Measurements from ENCODE around the gene ZNF775.
"Not testable (repeated sequence)": the region's sequence is repeated elsewhere in the genome, so short reads cannot be mapped to it uniquely, and the experiment has no call there.

The ZNF775 gene

GRCh38 chr7:150383710-150384397 is 4.7 kb downstream of the ZNF775 start:
- DNase-seq: no peak

- DNase-seq: no peak
Observed at GRCh38 chr7:150384406-150385301, 5.5 kb downstream of the ZNF775 start.

- no peak for DNase-seq
Observed at GRCh38 chr7:150385302-150385723, 6.2 kb downstream of the ZNF775 start.

DNA sequence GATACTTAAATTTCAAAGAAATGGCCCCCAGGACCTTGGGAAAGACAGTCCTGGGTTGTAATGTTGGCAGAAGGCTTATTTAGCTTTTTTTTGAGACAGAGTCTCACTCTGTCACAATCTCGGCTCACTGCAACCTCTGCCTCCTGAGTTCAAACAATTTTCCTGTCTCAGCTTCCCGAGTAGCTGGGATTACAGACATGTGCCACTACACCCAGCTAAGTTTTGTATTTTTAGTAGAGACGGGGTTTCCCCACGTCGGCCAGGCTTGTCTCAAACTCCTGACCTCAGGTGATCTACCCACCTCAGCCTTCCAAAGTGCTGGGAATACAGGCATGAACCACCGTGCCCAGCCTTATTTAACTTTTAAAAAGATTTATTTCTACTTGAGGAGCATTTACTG is 6.8 kb downstream of the ZNF775 start:
- DNase-seq: not testable (repeated sequence)

DNA sequence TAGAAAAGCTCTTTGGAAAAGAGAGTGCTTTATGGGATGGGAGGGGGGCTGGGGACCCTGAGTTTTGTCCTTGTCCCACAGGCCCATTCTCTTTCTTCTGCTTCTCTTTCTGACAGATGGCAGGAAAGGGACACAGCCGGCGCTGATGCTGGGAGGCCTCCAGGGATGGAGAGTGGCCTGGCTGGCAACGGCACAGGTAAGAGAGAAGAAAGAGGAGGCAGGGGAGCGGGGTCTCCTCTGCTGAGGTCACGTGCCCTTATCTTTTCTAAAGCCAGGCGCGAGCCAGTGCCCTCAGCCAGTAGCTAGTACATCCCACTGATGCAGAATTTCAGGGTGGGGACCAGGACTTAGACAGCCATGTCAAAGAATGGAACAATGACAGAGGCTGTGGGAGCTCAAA is 9.2 kb downstream of the ZNF775 start:
- no peak for DNase-seq

- peak in 1 of 2 donors; percentile 30 for DNase-seq
Observed at GRCh38 chr7:150388709-150389531, 9.8 kb downstream of the ZNF775 start.

DNA sequence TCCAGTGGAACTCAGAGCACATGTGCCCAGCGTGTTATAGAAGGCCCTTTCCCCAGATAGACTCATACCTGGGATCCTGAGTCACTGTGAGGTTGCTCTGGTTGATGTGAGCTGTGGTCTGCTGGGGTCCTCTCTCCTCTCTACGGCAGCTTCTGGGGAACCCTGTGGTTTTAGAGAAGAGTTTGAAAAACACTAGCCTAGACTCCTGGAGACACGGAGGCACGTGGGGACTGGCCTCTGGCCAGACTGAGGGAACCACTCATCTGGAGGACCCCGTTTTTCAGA is 10.3 kb downstream of the ZNF775 start:
- DNase-seq: no peak

DNA sequence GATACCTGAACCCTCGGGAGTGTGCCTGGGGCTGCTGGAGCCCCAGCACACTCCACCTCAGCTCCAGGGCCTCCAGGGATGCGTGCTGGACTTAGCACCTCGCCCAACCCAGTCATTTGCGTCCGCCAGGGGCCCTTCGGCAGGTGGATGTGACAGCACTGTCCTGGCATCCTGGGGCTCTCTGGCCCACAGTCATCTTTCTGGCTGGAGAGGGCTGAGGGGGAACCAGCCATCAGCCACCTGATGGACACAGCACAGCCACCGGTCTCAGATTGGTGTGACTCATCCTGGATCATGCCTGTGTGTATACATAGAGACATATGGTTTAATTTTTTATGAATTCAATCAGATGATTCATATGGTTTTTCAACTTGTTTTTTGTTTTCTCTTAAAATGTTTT is 11.1 kb downstream of the ZNF775 start:
- no peak for DNase-seq

GRCh38 chr7:150393325-150393724 is 14.2 kb downstream of the ZNF775 start:
- DNase-seq: no peak

GRCh38 chr7:150396426-150396825 is 17.3 kb downstream of the ZNF775 start:
- no peak for DNase-seq

- DNase-seq: no peak
Observed at GRCh38 chr7:150396851-150397260, 17.7 kb downstream of the ZNF775 start.

GRCh38 chr7:150397346-150398107 is 18.4 kb downstream of the ZNF775 start:
- no peak for DNase-seq

DNA sequence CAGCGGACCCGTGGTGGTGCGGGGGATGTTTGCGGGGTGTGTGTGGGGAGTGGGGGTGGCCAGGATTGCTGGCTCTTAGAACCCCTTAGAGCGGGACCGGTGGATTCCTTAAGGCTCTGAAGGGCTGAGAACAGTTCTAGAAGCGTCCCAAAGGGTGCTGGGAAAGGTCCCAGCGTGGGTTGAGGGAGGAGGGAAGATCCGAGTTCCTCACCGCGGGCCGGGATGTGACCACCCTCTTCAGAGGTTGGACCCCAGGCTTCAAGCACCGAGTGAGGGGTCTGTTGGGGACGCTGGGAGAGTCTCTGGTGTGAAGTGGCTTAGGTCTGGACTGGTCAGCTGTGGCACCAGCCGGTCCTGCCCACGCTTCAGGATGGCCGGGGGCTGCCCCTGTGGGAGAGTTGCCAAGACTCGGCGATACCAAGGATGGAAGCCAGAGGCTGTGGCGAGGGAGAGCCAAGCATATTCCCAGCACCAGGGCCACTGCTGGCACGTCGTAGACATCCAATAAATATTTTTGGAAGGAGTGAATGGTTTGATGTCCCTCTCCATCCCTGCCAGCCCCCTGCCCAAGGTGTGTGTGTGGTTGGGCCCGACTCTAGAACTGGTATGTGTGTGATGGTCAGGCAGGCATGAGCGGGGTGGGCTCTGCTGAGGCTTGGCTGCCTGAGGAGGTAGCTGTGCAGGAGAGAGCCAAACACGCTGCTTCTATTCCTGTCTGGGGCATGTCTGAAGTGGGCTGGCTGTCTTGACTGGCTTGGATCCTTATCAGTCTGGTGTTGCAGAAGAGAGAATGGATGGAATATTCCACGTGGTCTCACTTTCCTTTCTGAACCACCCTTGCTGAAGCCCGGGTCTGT is 19.2 kb downstream of the ZNF775 start:
- DNase-seq: no peak

- DNase-seq: no peak
Observed at GRCh38 chr7:150398965-150399320, 19.8 kb downstream of the ZNF775 start.

- DNase-seq: no peak
Observed at GRCh38 chr7:150399421-150400007, 20.4 kb downstream of the ZNF775 start.

DNA sequence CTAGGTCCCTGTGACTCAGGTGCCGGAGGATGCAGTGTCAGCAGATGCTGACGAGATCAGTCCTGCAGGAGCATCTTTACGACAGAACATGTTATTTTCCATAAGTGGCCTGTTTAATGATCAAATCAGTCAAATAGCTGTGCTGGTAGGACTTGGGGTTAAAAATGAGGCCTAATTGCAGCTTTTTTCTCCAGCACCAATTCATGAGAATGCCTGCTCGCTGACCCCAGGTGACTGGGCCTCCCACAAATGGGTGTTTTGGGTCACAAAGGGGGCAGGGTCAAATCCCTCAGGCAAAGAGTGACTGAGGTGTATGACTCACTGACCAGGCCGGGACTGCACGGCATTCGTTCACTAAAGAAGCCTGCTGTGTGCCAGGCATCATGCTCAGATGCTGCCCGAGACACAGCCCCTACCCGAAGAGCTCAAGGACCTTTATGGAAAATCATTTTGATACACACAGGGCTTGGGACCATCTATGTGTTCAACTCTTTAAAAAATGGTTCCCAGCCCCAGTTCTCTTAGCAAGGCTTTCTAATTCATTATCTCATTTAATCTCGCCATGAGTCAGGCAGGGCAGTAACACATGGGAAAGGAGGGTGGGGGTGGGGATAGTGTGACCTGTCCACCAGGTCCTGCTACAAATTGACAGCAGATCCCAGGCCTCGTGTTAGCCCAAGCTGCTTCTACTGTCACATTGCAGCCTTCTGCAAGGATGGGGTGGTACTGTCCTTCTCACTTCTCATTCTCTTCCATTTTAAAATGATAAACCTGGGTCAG is 21.1 kb downstream of the ZNF775 start:
- DNase-seq: no peak

GRCh38 chr7:150400788-150401423 is 21.8 kb downstream of the ZNF775 start:
- no peak for DNase-seq

- no peak for DNase-seq
Observed at GRCh38 chr7:150401424-150401790, 22.3 kb downstream of the ZNF775 start.

DNA sequence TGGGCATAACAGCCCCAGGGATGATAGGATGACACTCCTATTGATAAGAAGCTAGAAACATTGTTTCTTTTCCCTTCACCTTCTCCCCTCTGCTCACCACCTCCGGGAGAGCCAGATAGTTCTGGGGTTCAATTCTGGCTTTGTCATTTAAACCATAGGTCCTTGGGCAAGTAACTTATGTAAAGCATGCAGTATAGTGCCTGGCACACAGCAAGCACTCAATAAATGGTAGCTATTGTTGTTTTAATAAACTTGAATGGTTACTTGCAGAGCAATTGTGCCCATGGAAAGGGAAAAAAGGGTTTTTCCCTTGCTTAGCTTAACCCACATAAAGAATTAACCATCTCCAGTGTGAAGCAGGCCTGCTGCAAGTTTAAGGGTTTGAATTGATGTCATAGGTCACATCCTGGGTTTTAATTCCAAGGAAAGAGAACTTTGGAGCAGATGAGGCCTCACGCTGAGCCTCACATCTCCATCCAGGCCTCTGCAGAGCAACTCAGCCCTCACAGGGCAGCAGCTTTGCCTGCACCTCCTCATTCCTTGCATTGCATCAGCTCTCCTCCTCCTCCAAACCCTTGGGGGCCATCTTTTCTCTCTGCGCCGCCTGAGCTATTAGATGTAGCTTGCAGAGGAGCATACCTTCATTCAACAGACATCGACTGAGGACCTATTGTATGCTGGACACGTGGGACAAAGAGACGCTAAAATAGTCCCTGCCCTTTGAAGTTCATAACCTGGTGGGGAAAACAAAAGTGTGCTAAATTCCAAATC is 22.9 kb downstream of the ZNF775 start:
- no peak for DNase-seq
